ENCODE data around the gene ASB7.

Gene ASB7

DNA sequence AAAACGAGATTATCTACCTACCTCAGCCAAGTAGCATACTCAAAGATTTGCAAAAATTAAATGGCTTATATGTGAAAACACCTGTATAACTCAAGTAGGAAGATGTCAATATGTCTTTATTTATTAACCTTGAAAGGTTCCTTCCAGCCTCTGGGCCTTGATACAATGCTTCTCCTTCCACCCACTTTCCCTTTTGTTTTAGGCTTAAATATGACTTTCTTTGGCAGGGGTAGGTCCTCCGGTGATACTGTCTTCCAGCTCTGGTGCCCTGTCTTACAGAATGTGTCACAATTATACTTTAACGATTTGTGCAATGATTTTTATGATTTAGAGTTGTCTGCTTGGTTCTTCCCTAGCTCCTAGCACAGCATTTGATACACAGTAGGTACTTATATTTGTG lies 4.5 kb upstream of the ASB7 start:
- Histone ChIP-seq H3K9me3 (ENCODE audit: insufficient read depth, low read depth, low read length) (0 out of 2 replicates have a peak, but pooled peaks cover 2% of the 10 kb centered on the region), H3K9ac (ENCODE audit: low read depth, low read length) (no peak overlapping the region), H3K4me3 (ENCODE audit: low read length) (no peak overlapping the region), H3K36me3 (ENCODE audit: insufficient read depth, low read length) (no peaks in the 10 kb centered on the region), H3K27ac (ENCODE audit: low read depth, low read length) (no peak overlapping the region), H3K27me3 (ENCODE audit: insufficient read depth, low read length) (no peaks in the 10 kb centered on the region), H3K4me1 (ENCODE audit: insufficient read depth, low read length) (peaks cover 4% of the 10 kb centered on the region; the same call in 1 of the 2 replicates)
- WGBS, result 92% methylated on average over 2 of the region's 3 CpGs

GRCh38 chr15:100598655-100599054 lies 3.7 kb upstream of the ASB7 start:
- H3K27ac ChIP-seq (ENCODE audit: low read depth, low read length), result no peak overlapping the region

GRCh38 chr15:100601163-100601562 lies 1.2 kb upstream of the ASB7 start:
- 1% methylated on average over 8 of the region's 10 CpGs for WGBS
- Histone ChIP-seq H3K27me3 (ENCODE audit: insufficient read depth, low read length) (no peaks in the 10 kb centered on the region), H3K4me3 (ENCODE audit: low read length) (peak overlapping the region; percentile 77), H3K4me1 (ENCODE audit: insufficient read depth, low read length) (peaks cover 10% of the 10 kb centered on the region), H3K36me3 (ENCODE audit: insufficient read depth, low read length) (peaks cover 17% of the 10 kb centered on the region), H3K9ac (ENCODE audit: low read depth, low read length) (peak overlapping the region; percentile 60), H3K9me3 (ENCODE audit: insufficient read depth, low read depth, low read length) (no peaks in the 10 kb centered on the region), H3K27ac (ENCODE audit: low read depth, low read length) (no peak overlapping the region)

More at GRCh38 chr15:100598655-100599054, 3.7 kb upstream of the ASB7 start:
- Histone ChIP-seq H3K4me1 (ENCODE audit: insufficient read depth, low read length) (peaks cover 8% of the 10 kb centered on the region), H3K9me3 (ENCODE audit: insufficient read depth, low read depth, low read length) (no peaks in the 10 kb centered on the region), H3K9ac (ENCODE audit: low read depth, low read length) (no peak overlapping the region), H3K4me3 (ENCODE audit: low read length) (no peak overlapping the region), H3K36me3 (ENCODE audit: insufficient read depth, low read length) (no peaks in the 10 kb centered on the region), H3K27me3 (ENCODE audit: insufficient read depth, low read length) (no peaks in the 10 kb centered on the region)
- WGBS, result 88% methylated on average over 1 of the region's 1 CpG

DNA sequence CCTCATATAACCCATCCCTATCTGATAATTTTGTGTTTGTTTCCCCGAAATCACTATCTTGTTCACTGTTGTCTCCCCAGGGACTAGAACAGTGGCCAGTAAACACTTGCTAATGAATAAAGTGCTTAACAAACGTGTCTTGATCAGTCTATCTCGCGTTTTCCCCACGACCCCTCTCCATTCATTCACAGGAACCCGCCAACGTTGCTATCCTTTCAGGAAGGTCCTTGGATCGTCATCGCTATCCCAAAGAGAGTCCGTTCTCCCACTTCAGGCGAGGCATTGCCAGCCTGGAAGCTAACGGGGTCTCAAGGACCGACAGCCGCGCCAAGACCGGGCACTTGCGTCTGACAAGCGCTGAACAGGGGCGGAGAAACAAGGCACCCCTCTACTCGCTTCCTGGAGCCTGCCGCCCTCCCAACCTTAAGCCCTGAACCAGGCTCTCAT lies 749 bp upstream of the ASB7 start:
- peaks cover 20% of the 10 kb centered on the region for H3K36me3 ChIP-seq (ENCODE audit: insufficient read depth, low read length)
- under 1% methylated on average over 21 of the region's 21 CpGs for WGBS
- no peak overlapping the region for H3K27ac ChIP-seq (ENCODE audit: low read depth, low read length)
- H3K4me1 ChIP-seq (ENCODE audit: insufficient read depth, low read length), result peaks cover 10% of the 10 kb centered on the region
- no peaks in the 10 kb centered on the region for H3K9me3 ChIP-seq (ENCODE audit: insufficient read depth, low read depth, low read length)
- H3K9ac ChIP-seq (ENCODE audit: low read depth, low read length), result peak overlapping the region; percentile 60
- H3K27me3 ChIP-seq (ENCODE audit: insufficient read depth, low read length), result no peaks in the 10 kb centered on the region
- peak overlapping the region; percentile 77 for H3K4me3 ChIP-seq (ENCODE audit: low read length)

DNA sequence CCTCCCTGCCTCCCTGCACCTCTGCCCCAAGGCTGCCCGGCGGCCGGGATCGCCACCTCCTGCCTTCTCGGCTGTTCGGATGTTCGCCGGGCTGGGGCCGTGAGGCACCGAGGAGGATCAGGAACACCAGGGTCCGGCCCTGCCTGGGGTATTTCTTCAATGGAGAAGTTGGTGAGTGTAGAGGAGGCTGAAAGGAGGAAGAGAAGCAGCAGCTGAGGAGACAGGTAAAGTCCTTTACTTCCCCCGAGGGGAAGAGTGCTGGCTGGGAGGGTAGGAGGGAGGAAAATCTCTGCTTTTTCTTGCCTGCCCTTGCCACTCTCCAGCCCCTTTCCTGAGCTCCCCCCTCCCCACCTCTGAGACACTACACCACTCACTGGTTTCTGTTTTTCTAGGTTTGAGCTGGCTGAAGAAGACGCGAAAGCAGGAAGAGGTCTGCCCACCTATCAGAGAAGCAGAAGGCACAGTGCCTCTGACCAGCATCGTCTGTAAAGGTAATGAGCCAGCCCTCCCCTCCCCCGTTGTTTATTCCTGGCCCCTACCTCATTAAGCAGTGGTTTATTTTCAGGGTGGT lies 519 bp downstream of the ASB7 start:
- peak overlapping the region; percentile 69 for H3K27ac ChIP-seq (ENCODE audit: low read depth, low read length)
- H3K9ac ChIP-seq (ENCODE audit: low read depth, low read length), result peak overlapping the region; percentile 67
- peaks cover 26% of the 10 kb centered on the region for H3K36me3 ChIP-seq (ENCODE audit: insufficient read depth, low read length)
- peaks cover 10% of the 10 kb centered on the region for H3K4me1 ChIP-seq (ENCODE audit: insufficient read depth, low read length)
- no peaks in the 10 kb centered on the region for H3K27me3 ChIP-seq (ENCODE audit: insufficient read depth, low read length)
- WGBS, result 2% methylated on average over 16 of the region's 16 CpGs
- H3K4me3 ChIP-seq (ENCODE audit: low read length), result peak overlapping the region; percentile 77
- no peaks in the 10 kb centered on the region for H3K9me3 ChIP-seq (ENCODE audit: insufficient read depth, low read depth, low read length)

DNA sequence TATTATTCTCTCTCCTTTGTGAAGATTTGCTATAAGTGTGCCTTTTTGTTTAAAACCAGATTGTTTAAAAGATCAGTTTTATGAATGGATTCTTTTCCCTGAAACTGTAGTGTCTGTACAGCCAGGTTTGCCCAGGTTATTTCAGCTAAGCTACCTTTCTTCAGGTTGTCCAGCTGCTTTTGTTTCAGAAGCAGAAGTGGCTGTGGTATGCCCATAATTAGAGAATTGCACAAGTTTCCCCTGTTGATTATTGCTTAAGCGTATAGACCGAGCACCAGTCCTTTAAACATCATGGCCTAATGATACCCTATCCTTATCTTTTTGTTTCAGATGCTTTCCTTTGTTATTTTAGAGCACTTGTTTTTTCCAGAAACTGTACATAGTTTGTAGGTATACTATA lies 10.2 kb downstream of the ASB7 start:
- Histone ChIP-seq H3K9me3 (ENCODE audit: insufficient read depth, low read depth, low read length) (no peaks in the 10 kb centered on the region), H3K4me1 (ENCODE audit: insufficient read depth, low read length) (no peaks in the 10 kb centered on the region), H3K9ac (ENCODE audit: low read depth, low read length) (no peak overlapping the region), H3K27me3 (ENCODE audit: insufficient read depth, low read length) (no peaks in the 10 kb centered on the region), H3K36me3 (ENCODE audit: insufficient read depth, low read length) (peaks cover 55% of the 10 kb centered on the region), H3K4me3 (ENCODE audit: low read length) (no peak overlapping the region), H3K27ac (ENCODE audit: low read depth, low read length) (no peak overlapping the region)
- 97% methylated on average over 2 of the region's 2 CpGs for WGBS

DNA sequence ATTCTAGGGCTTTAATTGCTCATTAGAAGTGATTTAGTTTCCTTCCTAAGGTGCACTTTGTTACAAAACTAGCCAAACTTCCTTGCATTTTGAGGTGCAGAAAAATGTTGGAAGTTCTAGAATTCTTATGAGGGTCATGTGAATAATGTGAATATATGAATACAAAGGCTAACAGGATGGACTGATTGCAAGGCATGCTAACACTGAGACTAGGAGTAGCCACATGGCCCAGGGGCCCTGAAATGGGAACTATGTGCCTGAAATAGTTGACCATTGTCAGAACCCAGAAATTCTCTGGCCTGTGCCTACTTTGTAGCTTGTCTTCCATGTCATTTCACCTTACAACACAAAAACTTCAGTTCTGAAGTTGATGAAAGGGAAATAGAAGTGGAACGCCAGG lies 10.8 kb downstream of the ASB7 start:
- Histone ChIP-seq H3K36me3 (ENCODE audit: insufficient read depth, low read length) (peaks cover 51% of the 10 kb centered on the region), H3K9ac (ENCODE audit: low read depth, low read length) (no peak overlapping the region), H3K27ac (ENCODE audit: low read depth, low read length) (no peak overlapping the region), H3K9me3 (ENCODE audit: insufficient read depth, low read depth, low read length) (no peaks in the 10 kb centered on the region), H3K4me1 (ENCODE audit: insufficient read depth, low read length) (no peaks in the 10 kb centered on the region), H3K27me3 (ENCODE audit: insufficient read depth, low read length) (no peaks in the 10 kb centered on the region), H3K4me3 (ENCODE audit: low read length) (no peak overlapping the region)
- WGBS, result 100% methylated on average over 1 of the region's 1 CpG

DNA sequence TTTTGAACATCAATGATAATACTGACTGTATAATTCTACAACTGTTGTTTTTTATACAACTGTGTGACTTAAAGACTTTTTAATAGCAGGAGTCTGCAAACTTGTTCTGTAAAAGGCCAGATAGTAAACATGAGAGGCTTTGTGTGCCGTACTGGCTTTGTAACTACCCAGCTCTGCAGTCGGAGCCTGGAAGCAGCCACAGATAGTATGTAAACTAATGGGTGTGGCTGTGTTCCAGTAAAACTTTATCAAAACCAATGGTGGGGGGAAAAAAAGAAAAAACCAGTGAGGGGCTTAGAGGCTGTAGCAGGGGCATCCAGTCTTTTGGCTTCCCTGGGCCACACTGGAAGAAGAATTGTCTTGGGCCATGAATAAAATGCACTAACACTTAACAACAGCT lies 11.9 kb downstream of the ASB7 start:
- peaks cover 52% of the 10 kb centered on the region for H3K36me3 ChIP-seq (ENCODE audit: insufficient read depth, low read length)
- H3K4me1 ChIP-seq (ENCODE audit: insufficient read depth, low read length), result no peaks in the 10 kb centered on the region
- no peak overlapping the region for H3K4me3 ChIP-seq (ENCODE audit: low read length)
- H3K9ac ChIP-seq (ENCODE audit: low read depth, low read length), result no peak overlapping the region
- 96% methylated on average over 2 of the region's 2 CpGs for WGBS
- no peaks in the 10 kb centered on the region for H3K9me3 ChIP-seq (ENCODE audit: insufficient read depth, low read depth, low read length)
- no peak overlapping the region for H3K27ac ChIP-seq (ENCODE audit: low read depth, low read length)
- no peaks in the 10 kb centered on the region for H3K27me3 ChIP-seq (ENCODE audit: insufficient read depth, low read length)

GRCh38 chr15:100614918-100615317 lies 12.5 kb downstream of the ASB7 start:
- H3K4me3 ChIP-seq (ENCODE audit: low read length), result no peak overlapping the region
- WGBS, result 100% methylated on average over 1 of the region's 4 CpGs
- H3K36me3 ChIP-seq (ENCODE audit: insufficient read depth, low read length), result peaks cover 46% of the 10 kb centered on the region
- H3K27ac ChIP-seq (ENCODE audit: low read depth, low read length), result no peak overlapping the region
- no peaks in the 10 kb centered on the region for H3K27me3 ChIP-seq (ENCODE audit: insufficient read depth, low read length)
- no peaks in the 10 kb centered on the region for H3K4me1 ChIP-seq (ENCODE audit: insufficient read depth, low read length)
- H3K9me3 ChIP-seq (ENCODE audit: insufficient read depth, low read depth, low read length), result no peaks in the 10 kb centered on the region
- no peak overlapping the region for H3K9ac ChIP-seq (ENCODE audit: low read depth, low read length)

- peaks cover 46% of the 10 kb centered on the region for H3K36me3 ChIP-seq (ENCODE audit: insufficient read depth, low read length)
- no peak overlapping the region for H3K27ac ChIP-seq (ENCODE audit: low read depth, low read length)
- no peaks in the 10 kb centered on the region for H3K9me3 ChIP-seq (ENCODE audit: insufficient read depth, low read depth, low read length)
- H3K9ac ChIP-seq (ENCODE audit: low read depth, low read length), result no peak overlapping the region
- H3K4me3 ChIP-seq (ENCODE audit: low read length), result no peak overlapping the region
- H3K27me3 ChIP-seq (ENCODE audit: insufficient read depth, low read length), result no peaks in the 10 kb centered on the region
- H3K4me1 ChIP-seq (ENCODE audit: insufficient read depth, low read length), result no peaks in the 10 kb centered on the region
- WGBS, result 92% methylated on average over 3 of the region's 5 CpGs
Measured at GRCh38 chr15:100615801-100616200, 13.4 kb downstream of the ASB7 start.

GRCh38 chr15:100616700-100617099 lies 14.3 kb downstream of the ASB7 start:
- no peaks in the 10 kb centered on the region for H3K4me1 ChIP-seq (ENCODE audit: insufficient read depth, low read length)
- 88% methylated on average over 2 of the region's 2 CpGs for WGBS
- H3K4me3 ChIP-seq (ENCODE audit: low read length), result no peak overlapping the region
- no peak overlapping the region for H3K9ac ChIP-seq (ENCODE audit: low read depth, low read length)
- H3K36me3 ChIP-seq (ENCODE audit: insufficient read depth, low read length), result peaks cover 41% of the 10 kb centered on the region
- no peak overlapping the region for H3K27ac ChIP-seq (ENCODE audit: low read depth, low read length)
- H3K9me3 ChIP-seq (ENCODE audit: insufficient read depth, low read depth, low read length), result no peaks in the 10 kb centered on the region
- no peaks in the 10 kb centered on the region for H3K27me3 ChIP-seq (ENCODE audit: insufficient read depth, low read length)

DNA sequence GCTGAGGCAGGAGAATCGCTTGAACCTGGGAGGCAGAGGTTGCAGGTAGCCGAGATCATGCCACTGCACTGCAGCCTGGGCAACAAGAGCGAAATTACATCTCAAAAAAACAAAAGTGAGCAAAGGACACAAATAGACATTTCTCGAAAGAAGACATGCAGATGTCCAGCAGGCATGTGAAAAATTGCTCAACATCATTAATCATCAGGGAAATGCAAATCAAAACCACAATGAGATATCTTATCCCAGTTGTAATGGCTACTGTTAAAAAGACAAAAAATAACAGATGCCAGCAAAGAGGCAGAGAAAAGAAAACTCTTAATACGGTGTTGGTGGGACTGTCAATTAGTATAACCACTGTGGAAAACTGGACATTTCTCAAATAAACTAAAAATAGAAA lies 20.9 kb downstream of the ASB7 start:
- peaks cover 12% of the 10 kb centered on the region; the same call in 1 of the 2 replicates for H3K36me3 ChIP-seq (ENCODE audit: insufficient read depth, low read length)
- H3K27ac ChIP-seq (ENCODE audit: low read depth, low read length), result no peak overlapping the region
- no peaks in the 10 kb centered on the region for H3K27me3 ChIP-seq (ENCODE audit: insufficient read depth, low read length)
- H3K9ac ChIP-seq (ENCODE audit: low read depth, low read length), result no peak overlapping the region
- H3K9me3 ChIP-seq (ENCODE audit: insufficient read depth, low read depth, low read length), result no peaks in the 10 kb centered on the region
- 91% methylated on average over 4 of the region's 5 CpGs for WGBS
- no peaks in the 10 kb centered on the region for H3K4me1 ChIP-seq (ENCODE audit: insufficient read depth, low read length)
- H3K4me3 ChIP-seq (ENCODE audit: low read length), result no peak overlapping the region
